HG02759 (cell line): ENCODE results near the gene METTL13.
"Not testable (repeated sequence)": the region's sequence is repeated elsewhere in the genome, so short reads cannot be mapped to it uniquely, and the experiment has no call there.

Experiments
- ATAC-seq: cut with Tn5 transposase; IDR thresholded peaks from one replicate; pipeline ENCODE4 v1.9.1; 2021; ENCODE audit warnings: mild to moderate bottlenecking, moderate library complexity; ENCODE audit not compliant: unreplicated experiment

Gene METTL13

DNA sequence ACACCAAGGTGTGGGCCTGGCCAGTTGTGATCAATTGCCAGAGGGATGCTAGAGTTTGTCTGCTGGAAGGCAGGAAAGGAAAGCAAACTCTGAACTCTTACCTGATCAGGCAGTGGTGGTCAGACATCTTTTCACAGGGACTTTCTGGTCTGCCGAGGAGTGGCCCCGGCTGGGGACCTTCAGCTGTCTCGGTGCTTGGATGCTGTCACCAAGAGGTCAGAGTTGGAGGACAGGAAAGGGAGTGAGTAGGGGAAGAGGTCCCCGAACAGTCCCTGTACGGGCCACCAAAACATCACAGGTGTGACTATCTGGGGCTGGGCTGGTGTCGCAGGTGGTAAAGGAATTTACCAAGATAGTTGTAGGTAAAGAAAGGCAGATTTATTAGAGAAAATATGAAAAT lies 17.7 kb upstream of the METTL13 start:
- no peak for ATAC-seq

DNA sequence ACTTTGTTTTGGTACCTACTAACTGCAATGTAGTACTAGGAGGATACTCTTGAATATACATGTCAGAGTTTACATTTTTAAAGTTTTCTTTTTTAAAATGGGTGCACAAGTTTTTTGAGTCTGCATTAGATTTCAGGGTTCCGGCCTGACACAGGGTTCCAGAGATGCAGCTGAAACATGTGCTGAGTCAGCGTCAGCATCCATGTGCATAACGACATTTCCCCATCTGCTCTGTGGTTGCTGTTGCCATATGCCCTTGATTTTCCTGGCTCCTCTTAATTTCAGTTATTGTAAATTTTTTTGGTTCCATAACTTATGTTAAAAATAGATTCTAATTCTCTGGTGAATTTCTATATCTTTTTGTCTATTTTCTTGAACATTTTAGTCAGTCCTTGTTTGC lies 12.3 kb upstream of the METTL13 start:
- ATAC-seq: no peak

DNA sequence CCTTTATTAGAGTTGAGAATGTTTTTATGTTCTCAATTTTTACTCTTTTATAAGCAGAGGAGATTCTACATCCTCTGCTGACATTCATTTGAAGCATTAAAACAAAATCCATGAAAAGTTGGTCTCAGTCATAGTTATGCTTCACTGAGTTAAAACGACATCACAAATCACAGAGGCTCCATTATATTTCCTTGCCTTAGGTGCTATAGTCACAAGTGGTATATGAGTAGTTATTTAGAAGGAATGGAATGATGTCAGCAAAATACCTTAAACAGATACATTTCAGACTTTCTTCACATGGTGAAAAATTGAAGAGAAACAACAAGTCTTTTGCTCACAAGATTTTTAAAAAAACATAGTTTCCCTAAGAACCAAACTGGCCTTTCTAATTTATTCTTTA lies 11.7 kb upstream of the METTL13 start:
- no peak for ATAC-seq

DNA sequence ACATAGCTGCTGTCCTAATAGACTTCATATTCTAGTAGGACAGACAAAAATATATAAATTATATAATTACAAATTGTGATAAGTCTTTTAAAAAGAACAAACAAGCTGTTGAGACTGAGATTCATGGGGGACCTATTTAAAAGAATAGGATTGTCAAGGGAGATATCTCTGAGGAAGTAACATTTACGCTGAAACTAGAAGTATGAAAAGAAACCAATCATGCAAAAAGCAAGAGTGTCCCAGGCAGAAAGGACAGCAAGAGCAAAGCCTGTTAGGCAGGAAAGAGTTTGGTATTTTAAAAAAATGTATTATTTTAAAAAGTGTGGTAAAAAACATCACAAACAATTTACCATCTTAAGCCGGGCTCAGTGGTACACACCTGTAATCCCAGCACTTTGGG lies 9.1 kb upstream of the METTL13 start:
- no peak for ATAC-seq

DNA sequence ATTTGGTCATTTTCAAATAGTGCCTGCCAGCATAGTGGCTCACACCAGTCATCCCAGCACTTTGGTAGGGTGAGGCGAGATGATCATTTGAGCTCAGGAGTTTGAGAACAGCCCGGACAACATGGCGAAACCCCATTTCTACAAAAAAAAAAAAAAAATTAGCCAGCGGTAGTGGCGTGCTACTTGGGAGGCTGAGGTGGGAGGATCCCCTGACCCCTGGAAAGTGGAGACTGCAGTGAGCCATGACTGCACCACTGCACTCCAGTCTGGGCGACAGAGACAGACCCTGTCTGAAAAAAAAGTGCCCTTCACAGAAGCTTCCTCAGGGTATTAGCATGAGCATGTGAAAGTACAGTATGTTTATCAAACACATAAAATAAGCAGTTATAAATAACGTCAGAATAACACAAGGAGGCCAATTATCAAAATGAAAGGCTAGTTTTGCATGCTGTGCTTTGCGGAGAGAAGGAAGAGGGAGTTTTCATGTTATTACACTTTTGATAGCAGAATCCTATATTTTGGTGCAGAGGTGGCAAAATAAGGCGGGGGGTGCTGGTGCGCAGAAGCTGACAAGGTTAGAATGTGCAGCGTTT lies 781 bp upstream of the METTL13 start:
- no peak for ATAC-seq

DNA sequence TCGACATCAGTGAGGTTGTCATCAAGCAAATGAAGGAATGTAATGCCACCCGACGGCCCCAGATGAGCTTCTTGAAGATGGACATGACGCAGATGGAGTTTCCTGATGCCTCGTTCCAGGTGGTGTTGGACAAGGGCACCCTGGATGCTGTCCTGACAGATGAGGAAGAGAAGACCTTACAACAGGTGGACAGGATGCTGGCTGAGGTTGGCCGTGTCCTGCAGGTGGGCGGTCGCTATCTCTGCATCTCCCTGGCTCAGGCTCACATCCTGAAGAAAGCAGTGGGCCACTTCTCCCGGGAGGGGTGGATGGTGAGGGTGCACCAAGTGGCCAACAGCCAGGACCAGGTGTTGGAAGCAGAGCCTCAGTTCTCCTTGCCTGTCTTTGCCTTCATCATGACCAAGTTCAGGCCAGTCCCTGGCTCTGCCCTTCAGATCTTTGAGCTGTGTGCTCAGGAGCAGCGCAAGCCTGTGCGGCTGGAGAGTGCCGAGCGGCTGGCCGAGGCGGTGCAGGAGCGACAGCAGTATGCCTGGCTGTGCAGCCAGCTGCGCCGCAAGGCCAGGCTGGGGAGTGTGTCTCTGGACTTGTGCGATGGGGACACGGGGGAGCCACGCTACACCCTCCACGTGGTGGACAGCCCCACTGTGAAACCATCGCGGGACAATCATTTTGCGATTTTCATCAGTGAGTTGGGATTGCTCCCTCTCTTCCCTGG lies 2.5 kb downstream of the METTL13 start:
- no peak for ATAC-seq

DNA sequence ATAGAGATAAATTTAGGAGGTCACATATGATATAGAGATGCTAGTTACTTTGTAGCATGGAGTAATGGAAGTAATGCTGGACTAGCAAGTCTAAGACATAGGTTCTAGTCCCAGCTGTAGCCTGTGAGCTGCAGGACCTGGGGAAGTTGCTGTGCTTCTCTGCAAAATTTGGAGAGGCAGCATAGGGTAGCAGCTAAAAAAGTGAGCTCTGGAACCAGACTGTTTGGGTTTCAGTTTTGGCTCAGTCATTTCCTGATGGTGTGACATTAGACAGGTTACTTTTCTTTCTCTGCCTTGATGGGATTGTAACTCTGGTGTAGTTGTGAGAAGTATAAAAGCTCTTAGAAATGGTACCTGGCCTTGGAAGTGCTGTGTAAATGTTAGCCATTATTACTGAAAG lies 3.3 kb downstream of the METTL13 start:
- no peak for ATAC-seq

DNA sequence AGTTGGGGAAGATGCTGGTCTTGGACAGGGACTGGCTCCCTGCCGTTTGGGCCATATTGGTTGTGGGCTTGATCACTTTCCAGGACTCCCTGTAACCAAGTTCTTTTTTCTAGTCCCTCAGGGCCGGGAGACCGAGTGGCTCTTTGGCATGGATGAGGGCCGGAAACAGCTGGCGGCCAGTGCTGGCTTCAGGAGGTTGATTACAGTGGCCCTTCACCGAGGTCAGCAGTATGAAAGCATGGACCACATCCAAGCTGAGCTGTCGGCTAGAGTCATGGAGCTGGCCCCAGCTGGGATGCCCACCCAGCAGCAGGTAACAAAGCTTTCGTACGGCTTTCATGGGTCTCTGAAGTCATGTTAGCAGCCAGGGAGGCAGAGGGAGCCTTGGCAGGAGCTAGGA lies 4.3 kb downstream of the METTL13 start:
- no peak for ATAC-seq

DNA sequence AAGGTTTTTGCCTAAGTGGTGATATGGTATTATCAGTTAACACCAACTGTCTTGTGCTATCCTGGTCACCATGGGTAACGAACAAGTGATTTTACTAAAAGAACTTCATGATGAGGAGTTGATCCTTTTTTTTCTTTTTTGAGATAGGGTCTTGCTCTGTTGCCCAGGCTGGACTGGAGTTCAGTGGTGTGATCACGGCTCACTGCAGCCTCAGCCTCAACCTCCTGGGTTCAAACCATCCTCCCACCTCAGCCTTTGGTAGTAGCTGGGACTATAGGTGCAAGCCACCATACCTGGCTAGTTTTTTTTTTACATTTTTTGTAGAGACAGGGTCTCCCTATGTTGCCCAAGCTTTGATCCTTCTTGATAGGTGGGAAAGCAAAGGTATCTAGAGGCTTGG lies 5.1 kb downstream of the METTL13 start:
- no peak for ATAC-seq

DNA sequence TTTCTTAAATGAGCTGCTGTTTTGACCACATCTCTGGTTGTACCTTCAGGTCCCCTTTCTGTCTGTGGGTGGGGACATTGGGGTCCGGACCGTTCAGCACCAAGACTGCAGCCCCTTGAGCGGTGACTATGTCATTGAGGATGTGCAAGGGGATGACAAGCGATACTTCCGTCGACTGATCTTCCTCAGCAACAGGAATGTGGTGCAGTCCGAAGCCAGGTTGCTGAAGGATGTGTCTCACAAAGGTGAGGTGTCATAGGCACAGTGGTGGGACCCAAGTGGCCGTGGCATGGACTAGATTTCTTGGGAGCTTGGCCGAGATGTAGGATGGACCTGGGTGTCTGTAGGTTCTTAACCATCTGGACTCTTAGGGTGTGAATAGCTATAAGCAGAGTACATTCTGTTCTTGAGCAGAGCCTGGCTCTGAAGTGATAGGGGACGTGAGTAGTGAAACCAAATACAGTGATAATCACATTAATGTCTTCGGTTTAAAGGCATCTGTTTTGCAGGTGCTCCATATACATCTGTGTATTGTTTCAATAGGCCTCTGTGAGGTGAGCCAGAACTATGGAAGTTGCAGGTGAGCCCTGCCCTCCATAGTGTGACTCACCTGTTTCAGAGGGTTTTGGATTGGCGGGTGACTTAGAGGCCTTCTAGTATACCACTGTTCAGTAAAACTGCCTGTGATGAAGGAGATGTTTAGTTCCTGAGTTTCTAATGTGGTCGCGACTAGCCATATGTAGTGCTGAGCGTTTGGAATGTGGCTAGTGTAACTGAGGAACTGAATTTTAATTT lies 6.4 kb downstream of the METTL13 start:
- ATAC-seq: no peak

DNA sequence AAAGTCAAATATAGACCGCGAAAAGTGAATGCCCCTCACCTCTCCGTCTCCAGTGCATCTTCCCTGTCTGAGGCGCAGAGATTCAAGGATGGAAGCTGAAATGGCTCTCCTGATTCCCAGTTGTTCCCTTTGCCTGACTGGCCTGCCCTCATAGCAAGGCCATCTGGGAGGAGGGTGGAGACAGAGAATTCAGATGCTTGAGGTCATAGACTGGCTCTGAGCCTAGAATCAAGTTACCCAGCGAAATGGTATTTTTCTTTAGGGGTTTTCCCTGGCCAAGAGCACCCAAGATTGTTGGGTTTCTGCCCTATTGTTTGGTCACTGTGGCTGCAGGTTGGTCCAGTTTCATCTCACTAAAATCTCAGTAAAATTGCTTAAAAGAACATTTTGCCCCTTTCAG lies 7.2 kb downstream of the METTL13 start:
- no peak for ATAC-seq

DNA sequence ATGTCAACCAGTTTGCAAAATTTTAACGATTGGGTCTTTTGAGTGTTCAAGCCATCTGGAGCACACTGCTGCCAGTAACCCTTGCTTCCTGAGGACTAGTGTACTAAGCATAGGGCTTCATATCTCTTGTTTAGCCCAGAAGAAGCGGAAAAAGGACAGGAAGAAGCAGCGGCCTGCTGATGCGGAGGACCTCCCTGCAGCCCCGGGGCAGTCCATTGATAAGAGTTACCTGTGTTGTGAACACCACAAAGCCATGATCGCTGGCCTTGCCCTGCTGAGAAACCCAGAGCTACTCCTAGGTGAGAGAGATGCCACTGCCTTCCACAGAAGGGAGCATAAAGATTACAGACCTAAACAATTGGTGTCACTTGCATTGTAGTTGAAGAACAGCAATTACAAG lies 8.9 kb downstream of the METTL13 start:
- ATAC-seq: no peak

DNA sequence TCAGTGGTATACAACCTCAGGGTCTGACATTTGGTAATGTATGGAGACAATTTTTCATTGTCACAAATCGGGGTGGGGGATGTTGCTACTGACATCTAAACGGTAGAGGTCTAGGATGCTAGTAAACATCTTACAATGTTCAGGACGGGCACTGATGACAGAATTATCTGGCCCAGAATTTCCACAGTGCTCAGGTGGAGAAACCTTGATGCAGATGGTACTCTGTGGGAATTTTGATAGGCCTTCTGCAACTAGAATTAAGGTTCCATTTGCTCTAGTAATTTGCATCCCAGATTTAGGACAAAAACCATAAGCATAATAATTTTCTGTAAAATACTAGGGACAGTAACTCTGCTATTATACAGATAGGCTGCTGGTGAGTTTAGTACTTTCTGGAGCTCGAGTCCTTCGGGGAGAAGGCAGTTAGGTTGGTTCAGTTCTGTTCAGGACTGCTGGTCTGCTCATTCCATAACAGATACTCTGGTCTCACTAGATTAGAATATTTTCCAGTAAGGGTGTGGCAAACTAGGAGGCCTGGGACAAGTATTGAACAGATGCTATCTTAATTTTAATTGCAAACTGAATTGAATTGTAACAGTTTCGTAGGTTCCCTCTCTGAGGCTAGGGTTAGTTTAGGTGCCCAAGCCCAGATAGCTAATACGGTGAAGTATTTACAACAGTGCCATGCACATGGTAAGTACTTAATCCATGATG lies 11.4 kb downstream of the METTL13 start:
- ATAC-seq: no peak

DNA sequence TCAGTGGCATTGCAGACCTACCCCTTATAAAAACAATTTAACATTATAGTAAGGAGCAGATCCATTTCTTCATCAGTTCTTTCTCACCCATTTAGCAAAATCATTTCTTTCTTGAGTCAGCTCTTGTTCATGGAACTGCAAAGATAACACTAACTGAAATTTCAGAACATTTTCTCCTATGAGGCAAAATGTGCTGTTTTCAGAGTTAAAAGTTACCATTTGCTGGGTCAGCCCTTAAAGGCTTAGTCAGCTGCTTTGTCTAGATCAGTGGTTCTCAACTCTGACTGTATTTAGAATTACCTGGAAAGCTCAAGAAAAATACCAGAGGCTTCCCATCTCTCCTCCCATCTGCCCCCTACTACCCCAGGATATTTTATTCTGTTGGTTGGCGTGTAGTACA lies 12.2 kb downstream of the METTL13 start:
- no peak for ATAC-seq

DNA sequence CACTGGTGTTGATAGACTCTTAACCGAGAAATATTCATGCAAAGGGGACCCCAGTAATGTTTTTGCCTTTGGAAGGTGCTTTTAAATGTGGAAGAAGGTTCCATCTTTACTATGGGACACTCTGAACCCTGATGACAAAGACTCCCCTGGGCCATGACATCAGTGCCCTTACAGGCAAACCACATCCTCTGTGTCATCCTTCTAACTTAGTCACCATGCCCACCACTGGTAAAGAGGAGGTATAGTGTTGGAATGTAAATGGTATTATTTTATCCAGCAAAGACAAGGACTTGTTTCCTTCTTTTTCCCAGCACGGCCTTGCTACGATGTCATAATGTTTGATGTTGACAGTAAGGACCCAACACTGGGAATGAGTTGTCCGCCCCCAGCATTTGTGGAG lies 12.6 kb downstream of the METTL13 start:
- ATAC-seq: no peak

DNA sequence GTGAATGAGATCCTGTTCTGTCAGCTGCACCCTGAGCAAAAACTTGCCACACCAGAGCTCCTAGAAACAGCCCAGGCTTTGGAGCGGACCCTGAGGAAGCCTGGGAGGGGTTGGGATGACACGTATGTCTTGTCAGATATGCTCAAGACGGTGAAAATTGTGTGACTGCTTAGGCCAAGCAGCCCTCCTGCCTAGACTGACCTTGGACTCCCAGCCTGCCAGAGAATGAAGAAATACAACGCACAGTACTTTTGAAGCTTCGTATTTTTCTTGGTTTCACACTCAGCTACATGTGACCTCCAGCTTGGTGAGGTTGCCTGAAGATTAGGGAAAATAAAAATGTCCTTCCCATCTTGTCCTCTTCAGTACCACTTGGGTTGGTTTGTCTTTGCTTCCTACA lies 15.1 kb downstream of the METTL13 start:
- ATAC-seq: no peak

DNA sequence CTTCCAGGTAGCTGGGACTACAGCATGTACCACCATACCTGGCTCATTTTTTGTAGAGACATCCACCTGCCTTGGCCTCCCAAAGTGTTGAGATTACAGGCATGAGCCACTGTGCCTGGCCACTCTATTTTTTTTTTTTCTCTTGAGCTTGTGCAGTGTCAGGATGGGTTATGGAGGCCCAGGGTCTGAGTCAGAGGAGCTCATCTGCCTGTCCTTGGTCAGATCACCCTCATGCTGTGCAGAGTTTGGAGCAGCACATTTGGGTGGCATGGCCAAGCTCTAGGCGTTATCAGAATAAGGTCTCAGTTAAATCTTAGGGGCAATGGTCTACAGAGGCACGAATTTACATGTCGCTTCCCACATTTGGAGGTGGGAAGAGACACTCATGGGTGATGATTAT lies 16.9 kb downstream of the METTL13 start:
- ATAC-seq: no peak

DNA sequence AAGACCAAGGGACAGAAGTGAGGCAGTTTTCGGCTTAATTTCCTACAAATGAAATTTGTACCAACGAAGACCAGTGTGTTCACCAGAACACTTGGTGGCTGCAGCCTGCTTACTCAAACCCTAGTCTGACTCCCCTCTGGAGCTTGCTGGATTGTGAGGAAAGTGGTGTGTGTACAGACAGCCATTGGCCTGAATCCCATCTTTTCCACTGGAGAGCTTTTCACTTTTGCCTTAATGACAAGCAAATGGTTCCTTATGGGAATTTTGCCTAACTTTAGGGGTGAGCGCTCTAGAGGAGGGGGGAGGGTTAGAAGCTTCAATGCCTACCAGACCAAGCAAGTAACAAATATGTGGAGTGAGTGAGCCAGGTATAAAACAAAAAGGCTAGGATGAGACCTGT lies 17.3 kb downstream of the METTL13 start:
- no peak for ATAC-seq

DNA sequence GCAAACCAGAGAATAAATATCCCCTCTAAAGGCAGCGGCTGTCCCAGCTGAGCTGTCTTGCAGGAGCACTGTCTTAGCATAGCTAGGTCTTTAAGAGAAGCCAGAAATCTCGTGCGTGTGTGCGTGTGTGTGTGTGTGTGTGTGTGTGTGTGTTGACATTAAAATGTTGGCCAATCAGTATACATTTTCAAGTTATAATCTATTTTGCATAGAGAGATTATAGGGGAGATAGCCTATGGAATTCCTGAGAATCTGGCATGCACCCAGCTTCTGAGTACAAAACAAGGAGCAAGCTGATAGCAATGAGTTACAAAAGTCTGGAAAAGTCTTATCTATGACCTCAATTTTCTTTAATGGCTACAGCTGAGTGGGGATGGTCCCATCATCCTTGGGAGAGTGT lies 17.7 kb downstream of the METTL13 start:
- ATAC-seq: no peak

DNA sequence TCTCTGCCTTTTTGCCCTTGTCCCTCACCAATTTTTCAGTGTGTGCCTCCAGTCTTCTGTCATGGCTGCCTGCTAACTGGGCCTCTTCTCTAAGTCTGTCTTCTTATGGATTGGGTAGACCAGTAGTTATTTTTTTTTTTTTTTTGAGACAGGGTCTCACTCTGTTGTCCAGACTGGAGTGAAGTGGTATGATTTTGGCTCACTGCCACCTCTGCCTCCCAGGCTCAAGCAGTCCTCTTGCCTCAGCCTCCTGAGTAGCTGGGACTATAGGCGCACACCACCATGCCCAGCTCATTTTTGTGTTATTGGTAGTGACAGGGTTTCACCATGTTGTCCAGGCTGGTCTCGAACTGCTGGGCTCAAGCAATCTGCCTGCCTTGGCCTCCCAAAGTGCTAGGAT lies 18.2 kb downstream of the METTL13 start:
- ATAC-seq: not testable (repeated sequence)

DNA sequence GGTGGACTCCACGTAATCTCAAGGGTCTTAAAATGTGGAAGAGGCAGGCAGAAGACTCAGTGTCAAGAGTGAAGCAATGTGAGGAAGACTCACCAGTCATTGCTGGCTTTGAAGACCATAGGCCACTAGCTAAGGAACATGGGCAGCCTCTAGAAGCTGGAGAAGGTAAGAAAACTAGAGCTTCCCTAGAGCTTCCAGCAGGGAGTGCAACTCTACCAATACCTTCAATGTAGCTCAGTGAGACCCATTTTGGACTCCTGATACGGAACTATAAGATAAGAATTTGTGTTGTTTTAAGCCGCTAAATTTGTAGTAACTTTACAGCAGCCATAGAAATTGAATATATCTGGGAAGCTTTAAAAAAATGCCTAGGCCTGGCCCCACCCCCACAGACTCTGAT lies 18.9 kb downstream of the METTL13 start:
- ATAC-seq: no peak

DNA sequence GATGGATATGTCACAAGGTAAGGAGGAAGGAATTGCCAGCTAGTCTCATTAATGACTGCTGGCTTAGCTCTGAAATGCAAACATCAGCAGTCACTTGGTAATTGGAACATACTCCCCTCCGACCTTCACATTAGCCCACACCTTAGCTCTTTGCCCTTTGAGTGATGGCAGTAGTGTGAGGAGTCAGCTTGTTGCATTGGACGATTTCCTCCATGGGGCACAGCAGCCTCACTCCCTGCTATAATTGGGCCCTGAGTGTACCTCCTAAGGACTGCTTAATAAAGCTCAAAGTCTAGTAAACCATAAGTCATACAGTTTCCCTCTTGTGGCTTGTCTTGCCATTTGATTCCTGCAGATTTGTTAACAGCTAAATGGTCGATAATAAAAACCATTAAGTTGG lies 19.4 kb downstream of the METTL13 start:
- ATAC-seq: no peak
